Adrenal gland (tissue), 12 donors: ENCODE data around the gene SAMD1. TPM values are rescaled to one million over a fixed set of nuclear protein-coding genes. Genes with fewer than 3 reads are reported as not detected.

Experiments
- DNase-seq, 7 donors: peaks; one replicate each; pipeline ENCODE4 v3.0.0-alpha.2; 2019 to 2020
- H3K27ac ChIP-seq, 5 donors: fragments of 200-600 bp; sonication (generic) in 4 of 5; 1 replicate in 3 of 5; 2 replicates in 2 of 5; pipeline versions ENCODE4 v1.5.1 to v1.8.0; 2016 to 2020; ENCODE audit warnings: mild to moderate bottlenecking in 1 of 5
- H3K27me3 ChIP-seq: fragments of 200-600 bp; 2 replicates; pipeline ENCODE4 v1.8.0; 2021
- H3K36me3 ChIP-seq, 2 donors: fragments of 200-600 bp; replicated peaks in 1 of 2; 1 replicate in 1 of 2; 2 replicates in 1 of 2; pipeline versions ENCODE4 v1.5.1 to v1.8.0; 2018 to 2022
- H3K4me1 ChIP-seq, 2 donors: fragments of 200-600 bp; replicated peaks in 1 of 2; 1 replicate in 1 of 2; 2 replicates in 1 of 2; pipeline versions ENCODE4 v1.5.1 to v1.8.0; 2018 to 2021
- H3K4me3 ChIP-seq, 4 donors: fragments of 200-600 bp; sonication (generic) in 3 of 4; one replicate each; pipeline ENCODE4 v1.5.1; 2016 to 2018
- H3K9me3 ChIP-seq, 3 donors: fragments of 200-600 bp; sonication (generic) in 1 of 3; replicated peaks in 1 of 3; 1 replicate in 2 of 3; 2 replicates in 1 of 3; pipeline versions ENCODE4 v1.5.1 to v1.8.0; 2016 to 2021
- CTCF ChIP-seq, 6 experiments: fragments of 450-650 bp in 4 of 6; fragments of 200-600 bp in 2 of 6; sonication (generic) in 1 of 6; IDR thresholded peaks; 1 replicate in 5 of 6; 2 replicates in 1 of 6; pipeline versions ENCODE4 v1.5.1 to v1.8.0; 2016 to 2021; ENCODE audit warnings: antibody characterized with exemption in 6 of 6, mild to moderate bottlenecking in 2 of 6, moderate library complexity in 1 of 6
- POLR2A ChIP-seq, 2 donors: fragments of 450-650 bp; IDR thresholded peaks; one replicate each; pipeline ENCODE4 v1.6.1; 2017; ENCODE audit warnings: antibody characterized with exemption in 2 of 2, mild to moderate bottlenecking in 2 of 2, moderate library complexity in 1 of 2
- WGBS, 4 donors: extraction: QIAGEN DNeasy Blood & Tissue Kit in 2 of 4; methylation state at CpG; one replicate each; pipeline versions ENCODE4 v1.1.5 to v1.1.7; 2013 to 2017; 5-methylcytosine and 5-hydroxymethylcytosine counted together
- intact Hi-C, 2 donors: fragments of 100-400 bp; cut with DNase I; formaldehyde crosslinking; loops; one replicate each; pipeline versions ENCODE4 v1.14.1 to v1.15.0; 2022 to 2023
- polyA plus RNA-seq, 3 donors: library from polyadenylated mRNA; stranded (reverse); fragments of 200-250 nt in 2 of 3; fragments of 350-450 nt in 1 of 3; fragmentation: Illumina TruSeq in 1 of 3; extraction: RNeasy Lipid Tissue Mini Kit (QIAGEN cat#74804) in 1 of 3; gene quantifications; one replicate each; pipeline ENCODE4 v1.2.3, GENCODE V29; 2013 to 2014
- total RNA-seq, 9 donors: library from RNA; depleted of rRNA in 4 of 9; stranded (reverse); fragments of >200 nt in 4 of 9; fragments of 120-200 nt in 1 of 9; fragmentation: NEBNext Ultra II Directional in 1 of 9; extraction: Animal tissue kit (Norgen Biotek cat#: 25700) in 1 of 9; gene quantifications; one replicate each; pipeline versions ENCODE4 v1.1.0 to v1.2.4, GENCODE V29; 2013 to 2023
- donor health status: healthy with polysubstance abuse.
- donor health status: Bipolar disorder and iron deficiency.
- donor health status: DM: yes; HTN: yes; CAD: no.
- donor health status: DM: no; HTN: no; CAD: no.
- donor health status: DM: no; HTN: no; CAD: no.
- donor health status: DM: yes; HTN: yes; CAD: no.

Gene SAMD1
- total and polyA plus RNA-seq, 12 donors = 10.0 to 41.9 (median 27.1) TPM

- 37 to 41% (median 39%) methylated on average over 8 of the region's 8 CpGs; no CpG with 5 or more reads in 1 of the 4 donors for WGBS, 4 donors
- no peak overlapping the region for H3K4me3 ChIP-seq
- intact Hi-C loops = no loop called here
- peak in 6 of 7 donors; percentile 48 to 80 (median 68) for DNase-seq
- H3K27ac ChIP-seq = peak overlapping the region in 4 of 5 donors; percentile 3 to 73 (median 50)
- no peaks in the 10 kb centered on the region for H3K27me3 ChIP-seq
- no peaks in the 10 kb centered on the region for H3K9me3 ChIP-seq
- TF ChIP-seq POLR2A (IDR thresholded peaks at IDR 0.05) (peak in 1 of 2 donors; percentile 14), CTCF (IDR thresholded peaks at IDR 0.05) (no peak)
- H3K36me3 ChIP-seq = no peaks in the 10 kb centered on the region
- peaks cover 15 to 27% of the 10 kb centered on the region in 2 donors for H3K4me1 ChIP-seq
Measured at GRCh38 chr19:14127176-14127575, 36.6 kb upstream of the SAMD1 start.

GRCh38 chr19:14122924-14123323 is 32.4 kb upstream of the SAMD1 start:
- TF ChIP-seq CTCF (IDR thresholded peaks at IDR 0.05) = no peak
- TF ChIP-seq POLR2A (IDR thresholded peaks at IDR 0.05) = no peak

GRCh38 chr19:14120497-14120780 is 29.9 kb upstream of the SAMD1 start:
- Histone ChIP-seq H3K27ac (peak overlapping the region in 3 of 5 donors; percentile 97 to 100 (median 100)), H3K4me1 (peaks cover 30 to 36% of the 10 kb centered on the region in 2 donors), H3K27me3 (no peaks in the 10 kb centered on the region), H3K9me3 (no peaks in the 10 kb centered on the region), H3K4me3 (no peak overlapping the region), H3K36me3 (no peaks in the 10 kb centered on the region)
- intact Hi-C loops = no loop called here
- TF ChIP-seq POLR2A (IDR thresholded peaks at IDR 0.05) = no peak
- TF ChIP-seq CTCF (IDR thresholded peaks at IDR 0.05) = no peak
- WGBS, 4 donors = 91 to 97% (median 94%) methylated on average over 7 of the region's 7 CpGs
- no peak for DNase-seq

More at GRCh38 chr19:14122924-14123323, 32.4 kb upstream of the SAMD1 start:
- Histone ChIP-seq H3K27ac (no peak overlapping the region), H3K27me3 (no peaks in the 10 kb centered on the region), H3K4me1 (peaks cover 27 to 34% of the 10 kb centered on the region in 2 donors), H3K9me3 (no peaks in the 10 kb centered on the region), H3K4me3 (no peak overlapping the region), H3K36me3 (no peaks in the 10 kb centered on the region)
- DNase-seq = no peak
- intact Hi-C loops = no loop called here
- WGBS, 4 donors = 89 to 96% (median 95%) methylated on average over 6 of the region's 6 CpGs

- intact Hi-C loops = no loop called here
- Histone ChIP-seq H3K36me3 (no peaks in the 10 kb centered on the region), H3K4me3 (peak overlapping the region in 1 of 4 donors; percentile 61), H3K27me3 (no peaks in the 10 kb centered on the region), H3K4me1 (peaks cover 35 to 41% of the 10 kb centered on the region in 2 donors), H3K27ac (peak overlapping the region; percentile 89 to 100 (median 97)), H3K9me3 (no peaks in the 10 kb centered on the region)
- DNase-seq = no peak
- 80 to 100% (median 88%) methylated on average over 3 to 7 of the region's 7 CpGs for WGBS, 4 donors
- TF ChIP-seq CTCF (IDR thresholded peaks at IDR 0.05) = no peak
- TF ChIP-seq POLR2A (IDR thresholded peaks at IDR 0.05) = no peak
Measured at GRCh38 chr19:14119644-14120496, 29.3 kb upstream of the SAMD1 start.
